K562 (cell line): ENCODE measurements around the gene RNU1-2. TPM values are rescaled to one million over a fixed set of nuclear protein-coding genes. Genes with fewer than 3 reads are reported as not detected.
"Not testable (repeated sequence)": the region's sequence is repeated elsewhere in the genome, so short reads cannot be mapped to it uniquely, and the experiment has no call there.

Source experiments
- ATAC-seq: fragments of 200-7000 bp; cut with Tn5 transposase; 3 replicates; pipeline ENCODE4 v1.9.1; 2020; ENCODE audit warnings: moderate library complexity
- BruUV-seq: library from RNA; stranded (reverse); fragments of 400-500 nt; replicated peaks from 2 replicates; lab custom pipeline; 2021; lab: Mats Ljungman, UMichigan
- CTCF ChIA-PET: fragments of 300-600 bp; formaldehyde crosslinking; extraction: SDS; loops from one replicate; lab custom pipeline; 2021; ENCODE audit warnings: low intra/inter-chr PET ratio; lab: Yijun Ruan, JAX
- POLR2A ChIA-PET: fragments of 300-600, 350-650 bp; sonication (Branson Sonifier 250); formaldehyde crosslinking; extraction: SDS; loops from one replicate; lab custom pipeline; 2021; ENCODE audit warnings: antibody characterized with exemption, inconsistent platforms; lab: Yijun Ruan, JAX
- DNase-seq, 4 experiments: peaks; one replicate each; pipeline versions ENCODE4 v3.0.0 to v3.0.0-alpha.2; 2011 to 2018; ENCODE audit warnings: low spot score in 3 of 4, mixed read lengths in 3 of 4; ENCODE audit errors: extremely low read depth in 1 of 4
- FAIRE-seq: peaks from 2 replicates; lab custom pipeline; 2011; peaks lifted over from hg19 to GRCh38; lab: Jason Lieb, UNC
- H2AFZ ChIP-seq: 2 replicates; pipeline ENCODE4 v1.6.0; 2011; ENCODE audit warnings: low read depth, low read length, control low read depth, inconsistent platforms
- H3K27ac ChIP-seq: fragments of 200-600 bp; 3 replicates; pipeline ENCODE4 v1.8.0; 2011; ENCODE audit warnings: low read depth, mild to moderate bottlenecking, control low read depth, inconsistent platforms, low read length, moderate library complexity, mixed read lengths; ENCODE audit errors: extremely low read depth
- H3K27me3 ChIP-seq, 2 experiments: fragments of 300-600 bp in 1 of 2; 2 replicates in 1 of 2; 3 replicates in 1 of 2; pipeline versions ENCODE4 v1.6.0 to v1.8.0; 2011; ENCODE audit warnings: inconsistent platforms in 2 of 2, low read length in 2 of 2, mild to moderate bottlenecking in 1 of 2, mixed read lengths in 1 of 2, moderate library complexity in 1 of 2; ENCODE audit not compliant: control insufficient read depth in 2 of 2, insufficient read depth in 2 of 2
- H3K36me3 ChIP-seq: fragments of 300-600 bp; 3 replicates; pipeline ENCODE4 v1.8.0; 2011; ENCODE audit warnings: mild to moderate bottlenecking, low read length, inconsistent platforms; ENCODE audit not compliant: control insufficient read depth, insufficient read depth
- H3K4me1 ChIP-seq, 2 experiments: fragments of 200-600 bp in 1 of 2; replicated peaks in 1 of 2; 2 replicates in 1 of 2; 3 replicates in 1 of 2; pipeline versions ENCODE4 v1.5.1 to v1.8.0; 2011; ENCODE audit warnings: inconsistent platforms in 2 of 2, low read length in 2 of 2, mild to moderate bottlenecking in 1 of 2, mixed read lengths in 1 of 2, moderate library complexity in 1 of 2; ENCODE audit not compliant: control insufficient read depth in 2 of 2, insufficient read depth in 2 of 2
- H3K4me2 ChIP-seq: 2 replicates; pipeline ENCODE4 v1.6.1; 2011; ENCODE audit warnings: low read length, control low read depth, inconsistent platforms, mixed read lengths; ENCODE audit not compliant: insufficient read depth
- H3K4me3 ChIP-seq: fragments of 200-600 bp; sonication (generic), shearing (Covaris generic); 2 replicates; pipeline ENCODE4 v1.5.1; 2016; ENCODE audit warnings: control low read depth, inconsistent platforms
- H3K79me2 ChIP-seq: fragments of 200-600 bp; 3 replicates; pipeline ENCODE4 v1.8.0; 2011; ENCODE audit warnings: low read length, inconsistent platforms; ENCODE audit not compliant: control insufficient read depth, insufficient read depth
- H3K9ac ChIP-seq, 2 experiments: 2 replicates each; pipeline versions ENCODE4 v1.6.0 to v1.6.1; 2011; ENCODE audit warnings: low read depth in 2 of 2, low read length in 2 of 2, control low read depth in 1 of 2, inconsistent platforms in 1 of 2, mild to moderate bottlenecking in 1 of 2, mixed read lengths in 1 of 2; ENCODE audit not compliant: insufficient read depth in 1 of 2
- H3K9me1 ChIP-seq: one replicate; pipeline ENCODE4 v1.6.0; 2011; ENCODE audit warnings: inconsistent platforms, mild to moderate bottlenecking, low read length, moderate library complexity; ENCODE audit not compliant: control insufficient read depth, insufficient read depth
- H3K9me3 ChIP-seq: replicated peaks from 2 replicates; pipeline ENCODE4 v1.5.1; 2011; ENCODE audit warnings: low read depth, low read length, inconsistent platforms; ENCODE audit not compliant: control insufficient read depth, insufficient read depth
- H4K20me1 ChIP-seq: replicated peaks from 2 replicates; pipeline ENCODE4 v1.6.1; 2011; ENCODE audit warnings: low read length, inconsistent platforms, mixed read lengths; ENCODE audit not compliant: control insufficient read depth, insufficient read depth
- ADNP ChIP-seq: fragments of 200-800 bp; sonication (Bioruptor generic); IDR thresholded peaks from 2 replicates; pipeline ENCODE4 v1.6.1; 2016; ENCODE audit warnings: missing genetic modification characterization, missing compliant biosample characterization
- SRSF1 ChIP-seq: fragments of 200-400 bp; formaldehyde crosslinking; IDR thresholded peaks from 2 replicates; pipeline ENCODE4 v1.6.1; 2017; ENCODE audit warnings: mild to moderate bottlenecking, low read depth, low read length, moderate library complexity
- SUPT5H ChIP-seq: fragments of 450-650 bp; IDR thresholded peaks from 2 replicates; pipeline ENCODE4 v1.6.1; 2016
- ZBTB40 ChIP-seq, 2 experiments: fragments of 450-650 bp in 1 of 2; sonication (generic) in 1 of 2; formaldehyde crosslinking in 1 of 2; IDR thresholded peaks; 2 replicates each; pipeline versions ENCODE4 v1.7.1 to v1.9.0; 2016 to 2022; ENCODE audit warnings: inconsistent platforms in 1 of 2, mild to moderate bottlenecking in 1 of 2, missing genetic modification reagents in 1 of 2
- WGBS: fragments of 100-300 bp; shearing (Covaris generic); methylation state at CpG from one replicate; pipeline ENCODE4 v1.1.6; 2016; ENCODE audit warnings: low coverage, mixed read lengths; ENCODE audit not compliant: insufficient coverage; ENCODE audit errors: missing lambda C conversion rate; 5-methylcytosine and 5-hydroxymethylcytosine counted together
- in situ Hi-C: fragments of 300-500 bp; cut with MboI; formaldehyde crosslinking; loops from 4 replicates; pipeline ENCODE4 v1.15.0; 2018; ENCODE audit warnings: inconsistent platforms, mixed read lengths
- intact Hi-C: fragments of 100-400 bp; cut with micrococcal nuclease; formaldehyde crosslinking; loops from 2 replicates; pipeline ENCODE4 v1.14.2; 2022
- polyA plus RNA-seq, 8 experiments: library from polyadenylated mRNA; depleted of rRNA in 4 of 8; stranded (reverse) in 5 of 8; unstranded in 3 of 8; fragments of >200 nt; fragmentation: Nextera tagmentation in 2 of 8; fragmentation: Illumina TruSeq in 1 of 8; extraction: Ambion mirVana in 2 of 8; extraction: Trizol in 1 of 8; gene quantifications; 2 replicates each; pipeline versions ENCODE4 v1.2.1 to v1.2.3, GENCODE V29; 2011 to 2014; ENCODE audit warnings: inconsistent platforms in 1 of 8, missing spikeins in 1 of 8
- total RNA-seq, 7 experiments: library from RNA; depleted of rRNA in 6 of 7; stranded (reverse); fragments of >200 nt in 6 of 7; fragmentation: Illumina TruSeq in 2 of 7; extraction: Trizol in 2 of 7; gene quantifications; 2 replicates each; pipeline versions ENCODE4 v1.2.1 to v1.2.3, GENCODE V29; 2011 to 2021; ENCODE audit warnings: low replicate concordance in 1 of 7
- TF ChIP-seq, protein P1 (sequence below): fragments of 250-450 bp; sonication (Bioruptor Pico); IDR thresholded peaks from 2 replicates; pipeline ENCODE4 v1.6.1; 2021; ENCODE audit warnings: mild to moderate bottlenecking

The RNU1-2 gene
- total and polyA plus RNA-seq, 9 of the 15 experiments (the other 6 are each of a cell fraction or from before 2014, with no cell fraction given) = under 0.01 to 32,823 (median 2,538) TPM; not detected in 4

DNA sequence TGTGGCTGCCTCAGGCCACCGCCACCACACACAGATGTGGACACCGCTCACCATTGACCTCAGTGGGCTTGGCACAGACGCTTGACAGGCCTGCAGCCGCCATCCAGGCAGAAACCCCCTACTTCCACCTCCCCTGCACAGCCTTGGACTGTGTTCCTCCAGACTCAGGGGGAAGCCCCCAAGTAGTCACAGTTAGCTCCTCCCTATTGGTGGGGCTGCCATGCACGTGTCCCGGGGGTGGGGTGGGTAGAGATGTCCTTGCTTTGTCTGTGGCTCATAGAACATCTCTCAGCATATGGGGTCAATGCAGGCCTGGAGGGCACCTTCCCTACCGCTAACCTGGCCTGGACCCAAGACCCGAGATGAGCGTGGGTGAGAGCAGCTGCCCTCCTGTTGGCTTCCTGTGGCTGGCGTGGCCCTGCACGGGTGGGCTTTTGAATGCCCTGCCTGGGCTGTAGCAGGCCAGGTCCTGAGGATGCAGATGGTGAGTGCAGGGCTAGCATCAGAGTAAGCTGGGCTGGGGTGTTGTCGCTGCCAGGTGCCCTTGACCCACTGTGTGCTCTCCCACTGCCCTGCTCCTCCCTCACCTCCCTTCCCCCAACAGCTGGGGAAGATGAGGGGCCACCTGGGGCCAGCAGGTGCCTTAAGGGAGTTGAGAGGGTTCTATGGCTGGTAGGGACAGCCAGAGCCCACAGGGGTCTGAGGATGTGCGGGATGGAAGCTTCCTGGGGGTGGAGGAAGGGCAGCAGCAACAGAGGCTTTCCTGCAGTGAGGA, 32.1 kb downstream of the RNU1-2 start (continued):
- TF ChIP-seq ZBTB40 (IDR thresholded peaks at IDR 0.05) (no peak), ZBTB40 (CRISPR knock-in tag; IDR thresholded peaks at IDR 0.05) (no peak), SRSF1 (no peak), SUPT5H (no peak), ADNP (tag) (no peak)
- TF ChIP-seq, protein P1, sequence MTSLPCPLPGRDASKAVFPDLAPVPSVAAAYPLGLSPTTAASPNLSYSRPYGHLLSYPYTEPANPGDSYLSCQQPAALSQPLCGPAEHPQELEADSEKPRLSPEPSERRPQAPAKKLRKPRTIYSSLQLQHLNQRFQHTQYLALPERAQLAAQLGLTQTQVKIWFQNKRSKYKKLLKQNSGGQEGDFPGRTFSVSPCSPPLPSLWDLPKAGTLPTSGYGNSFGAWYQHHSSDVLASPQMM = no peak
- TF ChIP-seq, all 486 proteins: peak for 0

- H3K4me2 ChIP-seq, H4K20me1 ChIP-seq, H3K27me3 ChIP-seq, H2AFZ ChIP-seq, H3K4me3 ChIP-seq, H3K9me3 ChIP-seq, H3K9me1 ChIP-seq, BruUV-seq, FAIRE-seq, DNase-seq, H3K9ac ChIP-seq, H3K36me3 ChIP-seq, in situ Hi-C loops, H3K27ac ChIP-seq, H3K79me2 ChIP-seq, intact Hi-C loops: not testable (repeated sequence)
- H3K4me1 ChIP-seq = peaks cover 3 to 29% of the 10 kb centered on the region in 2 experiments; a peak in 4 of 5 replicates
- CTCF ChIA-PET = interaction anchor here (0.7 kb wide), 1 partner anchor 132 kb away, joined by 3 read pairs; no protein-coding TSS in a partner anchor
- POLR2A ChIA-PET = interaction anchor here (0.6 to 3.2 kb wide), 4 partner anchors 10 to 24 kb away, joined by 3 to 16 read pairs (median 4); no protein-coding TSS in a partner anchor
- WGBS = 65% methylated on average over 23 of the region's 24 CpGs
- ATAC-seq = peak; percentile 14; the same call in 1 of the 3 replicates
Observed at GRCh38 chr1:16929146-16930041, 33.6 kb downstream of the RNU1-2 start.
